GM21576 (cell line): ENCODE measurements around the gene TRAPPC2L.

Source experiments
- ATAC-seq: cut with Tn5 transposase; IDR thresholded peaks from one replicate; pipeline ENCODE4 v1.9.1; 2021; ENCODE audit warnings: mild to moderate bottlenecking, moderate library complexity; ENCODE audit not compliant: unreplicated experiment

TRAPPC2L gene

DNA sequence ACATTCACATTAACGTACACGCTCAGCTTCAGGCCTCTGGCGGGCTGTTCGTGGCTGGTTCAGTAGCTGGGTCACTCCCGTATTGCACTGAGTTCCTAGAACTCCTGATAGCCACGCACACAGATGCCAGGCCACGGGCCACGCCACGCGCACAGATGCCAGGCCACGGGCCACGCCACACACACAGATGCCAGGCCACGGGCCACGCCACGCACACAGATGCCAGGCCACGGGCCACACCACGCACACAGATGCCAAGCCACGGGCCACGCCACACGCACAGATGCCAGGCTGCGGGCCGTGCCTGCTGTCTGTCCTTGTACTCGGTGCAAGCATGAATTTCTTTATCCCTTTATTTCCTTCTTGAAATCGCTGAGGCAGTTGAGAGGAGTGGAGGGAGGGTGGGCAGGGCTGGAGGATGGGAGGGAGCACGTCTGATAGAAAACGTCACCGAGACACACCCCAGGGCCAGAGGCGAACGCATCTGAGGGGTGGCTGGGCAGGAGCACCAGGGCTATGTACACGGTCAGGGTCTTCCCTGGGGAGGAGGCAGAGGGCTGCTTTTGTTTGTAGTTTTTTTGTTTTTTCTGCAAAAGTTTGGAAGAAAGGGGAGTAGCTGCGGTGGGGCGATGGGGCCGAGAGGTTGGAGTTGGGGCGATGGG is 18.1 kb downstream of the TRAPPC2L start:
- no peak for ATAC-seq

GRCh38 chr16:88875703-88876234 is 18.8 kb downstream of the TRAPPC2L start:
- no peak for ATAC-seq

- ATAC-seq: no peak
Observed at GRCh38 chr16:88876942-88877526, 20.1 kb downstream of the TRAPPC2L start.

DNA sequence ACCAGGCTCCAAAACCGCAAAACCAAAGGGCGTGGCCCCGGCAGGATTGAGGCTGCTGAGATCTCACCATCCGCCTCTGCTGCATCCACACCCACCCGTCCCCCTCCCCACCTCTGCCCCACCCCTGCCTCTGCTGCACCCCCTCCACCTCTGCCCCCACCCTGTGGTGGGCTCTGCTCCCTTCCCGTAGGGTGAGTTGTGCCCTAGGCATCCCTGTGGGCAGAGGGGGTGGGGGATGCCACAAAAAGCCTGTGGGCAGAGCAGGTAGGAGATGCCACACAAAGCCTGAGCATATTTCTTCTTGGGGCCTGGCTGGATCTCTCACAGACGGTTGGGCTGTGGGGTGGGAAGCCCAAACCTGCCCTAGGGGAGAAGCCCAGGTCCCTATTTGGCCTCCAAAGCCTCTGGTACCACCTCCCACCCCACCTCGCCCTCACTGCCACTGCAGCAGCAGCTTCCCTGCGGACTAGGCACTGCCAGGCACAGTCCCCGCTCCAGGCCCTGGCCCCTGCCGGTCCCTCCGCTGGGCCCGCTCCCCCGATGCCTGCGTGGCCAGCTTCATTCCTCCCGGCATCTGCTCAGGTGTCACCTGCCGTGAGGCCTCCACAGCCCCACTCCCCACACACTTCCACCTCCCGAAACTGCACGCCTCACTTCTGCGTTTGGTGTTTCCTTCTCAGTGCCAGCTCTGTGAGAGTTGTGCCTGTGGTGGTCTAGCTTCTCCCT is 20.8 kb downstream of the TRAPPC2L start:
- ATAC-seq: no peak

- no peak for ATAC-seq
Observed at GRCh38 chr16:88878356-88878755, 21.4 kb downstream of the TRAPPC2L start.

GRCh38 chr16:88878967-88879787 is 22.2 kb downstream of the TRAPPC2L start:
- ATAC-seq: no peak

DNA sequence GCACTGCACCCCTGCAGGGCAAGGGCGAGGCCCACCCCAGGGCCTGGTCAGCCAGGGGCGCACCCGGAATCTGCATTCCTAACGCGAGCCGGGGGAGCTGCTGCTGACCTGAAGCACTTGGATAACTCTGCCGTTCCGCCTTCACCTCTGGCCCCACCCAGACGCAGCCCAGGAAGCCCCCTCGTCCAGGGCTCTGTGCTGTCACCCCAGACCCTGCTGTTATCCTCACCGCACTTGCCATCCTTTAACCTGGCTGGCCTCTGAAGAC is 22.8 kb downstream of the TRAPPC2L start:
- no peak for ATAC-seq

DNA sequence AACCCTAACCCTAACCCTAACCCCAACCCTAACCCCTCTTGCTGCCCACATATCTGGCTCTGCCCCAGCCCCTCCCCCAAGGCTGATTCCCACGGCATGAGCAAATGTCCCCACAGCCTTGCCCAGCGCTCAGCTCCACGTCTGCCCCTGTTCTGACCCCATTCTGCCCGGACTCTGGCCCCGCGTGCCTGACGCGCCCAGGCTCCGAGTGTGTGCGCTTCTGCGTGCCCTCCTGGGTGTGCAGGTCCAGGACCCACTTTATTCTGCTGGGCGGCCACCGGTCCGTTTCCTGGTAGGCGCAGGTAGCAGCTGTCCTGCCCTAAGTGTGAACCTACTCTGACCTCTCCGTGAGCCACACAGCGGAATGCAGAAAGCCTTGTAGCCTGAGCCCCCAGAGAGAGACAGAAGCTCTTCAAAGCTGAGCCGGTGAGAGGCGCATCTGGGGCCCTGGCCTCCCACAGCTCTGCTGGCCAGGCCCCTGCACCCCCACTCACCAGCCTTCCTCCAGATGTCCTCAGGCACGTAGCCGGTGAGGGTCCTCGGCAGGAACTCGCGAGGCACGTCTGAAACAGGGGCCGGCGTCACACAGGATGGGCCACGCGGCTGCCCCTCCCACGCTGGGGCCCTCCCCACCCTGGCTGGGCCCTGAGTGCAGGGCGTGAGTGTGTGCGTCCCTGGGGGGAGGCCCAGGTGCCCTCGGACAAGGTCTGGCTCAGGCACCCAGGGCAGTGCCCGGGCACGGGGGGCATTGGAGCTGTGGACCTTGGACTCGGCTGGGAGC is 23.5 kb downstream of the TRAPPC2L start:
- no peak for ATAC-seq

- ATAC-seq: no peak
Observed at GRCh38 chr16:88881007-88881615, 24.2 kb downstream of the TRAPPC2L start.

- no peak for ATAC-seq
Observed at GRCh38 chr16:88881675-88882357, 24.9 kb downstream of the TRAPPC2L start.

DNA sequence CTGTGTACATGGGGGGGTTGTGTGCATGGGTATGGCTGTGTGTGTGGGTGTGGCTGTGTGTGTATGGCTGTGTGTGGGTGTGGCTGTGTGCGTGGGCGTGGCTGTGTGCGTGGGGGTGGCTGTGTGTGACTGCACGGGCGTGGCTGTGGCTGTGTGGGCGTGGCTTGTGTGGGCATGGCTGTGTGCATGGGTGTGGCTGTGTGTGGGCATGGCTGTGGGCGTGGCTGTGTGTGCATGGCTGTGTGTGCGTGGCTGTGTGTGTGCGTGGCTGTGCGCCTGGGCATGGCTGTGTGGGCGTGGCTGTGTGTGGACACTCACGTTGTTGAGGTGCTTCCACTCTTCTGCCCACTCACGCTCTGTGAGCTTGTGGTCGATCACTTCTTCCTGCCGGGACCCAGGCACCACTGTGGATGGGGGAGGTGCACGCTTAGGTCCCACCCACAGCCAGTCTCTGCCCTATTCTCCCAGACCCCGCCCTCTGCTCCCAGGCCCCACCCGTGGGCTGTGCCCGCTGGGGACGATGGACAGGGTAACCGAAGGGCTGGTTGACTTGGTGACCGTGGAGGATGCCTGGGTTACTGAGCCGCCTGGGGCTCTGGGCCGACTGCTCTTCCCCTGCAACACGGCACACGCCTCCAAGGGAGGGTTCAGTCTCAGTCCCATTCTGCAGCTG is 25.6 kb downstream of the TRAPPC2L start:
- no peak for ATAC-seq

GRCh38 chr16:88883117-88883895 is 26.4 kb downstream of the TRAPPC2L start:
- ATAC-seq: no peak

DNA sequence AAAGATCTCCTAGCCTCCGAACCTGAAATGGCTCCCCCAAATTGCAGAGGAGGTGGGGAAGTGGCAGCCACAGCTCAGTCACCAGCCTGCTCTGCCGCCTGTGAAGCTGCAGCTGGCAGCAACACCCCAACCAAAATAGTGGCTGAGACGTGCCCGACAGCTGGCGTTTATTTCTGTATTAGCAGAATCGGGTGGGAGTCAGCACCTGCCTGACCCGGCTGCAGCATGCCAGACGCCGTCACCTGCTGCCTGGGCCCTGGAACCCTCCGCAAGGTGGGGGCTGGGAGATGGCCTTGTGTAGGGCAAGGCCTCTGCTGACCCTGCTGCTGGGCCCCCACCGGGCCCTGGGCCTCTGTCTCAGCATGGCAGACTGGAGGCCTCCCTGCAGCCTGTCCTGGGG is 27.0 kb downstream of the TRAPPC2L start:
- no peak for ATAC-seq

DNA sequence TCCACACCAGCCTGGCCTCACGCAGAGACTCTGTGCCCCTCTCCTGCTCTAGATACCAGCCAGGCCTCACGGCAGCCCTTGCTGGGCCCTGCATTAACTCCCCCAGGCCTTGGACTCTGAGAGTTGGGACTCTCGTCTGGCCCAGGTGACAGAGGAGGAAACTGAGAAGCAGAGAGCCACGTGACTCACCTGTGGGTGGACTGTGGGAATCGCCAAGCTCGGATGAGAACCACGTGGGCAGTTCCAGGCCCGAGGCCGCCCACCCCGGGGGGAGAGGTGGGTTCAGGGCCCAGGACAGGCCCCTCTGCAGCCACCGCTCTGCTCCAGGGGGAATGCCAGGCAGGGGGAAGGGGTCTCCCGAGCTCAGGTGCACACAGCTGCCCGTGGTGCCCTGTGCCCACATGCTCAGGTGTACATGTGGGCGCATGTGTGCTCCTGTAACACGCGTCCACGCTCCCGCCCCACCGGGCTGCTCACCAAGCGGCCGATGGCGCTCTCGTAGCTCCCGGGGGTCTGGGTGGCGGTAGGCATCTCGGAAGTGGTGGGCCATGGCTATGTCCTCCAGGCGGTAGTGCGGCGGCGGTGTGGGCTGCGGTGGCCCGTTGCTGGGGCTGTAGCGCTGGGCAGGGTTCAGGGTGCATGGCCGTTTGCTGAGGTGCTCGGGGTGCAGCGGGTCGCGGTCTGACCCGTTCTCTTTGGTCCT is 27.8 kb downstream of the TRAPPC2L start:
- no peak for ATAC-seq

DNA sequence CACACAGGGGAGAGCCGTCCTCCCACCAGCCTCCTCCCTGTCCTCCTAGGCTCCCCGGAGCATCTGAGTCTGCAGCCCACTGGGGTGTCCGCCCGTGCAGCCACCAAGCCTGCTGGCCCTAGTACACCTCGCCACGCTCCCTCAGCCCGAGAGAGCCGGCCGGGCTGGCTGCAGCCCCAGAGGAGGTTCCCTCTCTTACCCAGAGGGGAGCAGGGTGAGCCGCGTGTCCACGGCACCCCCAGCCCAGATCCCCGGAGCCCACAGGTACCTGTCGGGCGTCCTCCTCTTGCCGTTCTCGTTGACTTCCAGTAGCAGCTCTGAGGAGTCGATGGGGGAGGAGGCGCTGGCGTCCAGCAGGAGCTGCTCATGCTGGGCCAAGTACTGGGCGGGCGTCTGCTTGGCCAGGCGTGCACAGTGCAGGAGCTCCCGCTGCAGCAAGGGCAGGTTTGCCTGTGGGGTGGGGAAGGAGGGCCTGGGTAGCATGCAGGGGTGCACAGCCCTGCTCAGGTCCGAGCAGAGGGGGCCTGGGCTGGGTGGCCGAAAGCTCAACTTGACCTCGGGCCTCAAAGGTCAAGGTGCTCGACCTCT is 28.9 kb downstream of the TRAPPC2L start:
- ATAC-seq: no peak

GRCh38 chr16:88886420-88886844 is 29.5 kb downstream of the TRAPPC2L start:
- no peak for ATAC-seq

DNA sequence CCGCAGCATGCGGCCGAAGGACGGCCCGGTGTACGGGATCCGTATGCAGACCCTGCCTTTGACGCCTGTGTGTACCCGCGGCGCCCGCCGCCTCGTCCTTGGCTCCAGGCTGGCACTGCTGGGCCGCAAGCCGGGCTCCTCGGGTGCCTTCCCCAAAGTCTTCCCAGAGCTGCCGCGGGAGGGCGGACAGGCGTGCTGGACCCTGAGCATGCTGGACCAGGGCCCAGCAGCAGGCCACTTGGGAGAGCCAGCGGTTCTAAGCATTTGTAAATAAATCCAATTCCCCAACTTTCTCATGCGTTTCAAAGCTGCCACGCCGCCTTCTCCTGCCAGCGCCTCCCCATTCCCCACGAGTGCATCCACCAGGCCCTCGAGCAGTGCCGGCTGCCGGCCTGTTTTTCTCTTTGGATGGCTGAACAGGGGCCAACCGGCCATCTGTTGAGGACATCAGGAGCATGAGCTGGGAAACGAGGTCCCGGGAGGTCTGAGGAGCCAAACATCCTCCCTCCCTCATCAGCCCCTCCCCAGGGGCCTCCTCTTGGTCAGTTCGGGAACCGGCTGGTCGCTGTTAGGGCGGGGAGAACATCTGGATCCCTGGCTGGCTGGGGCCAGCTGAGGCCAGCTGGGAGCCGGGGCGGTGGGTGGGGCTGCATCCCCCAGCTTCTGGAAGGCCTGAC is 30.1 kb downstream of the TRAPPC2L start:
- no peak for ATAC-seq
